ENCODE results near the gene TLCD1.

TLCD1 gene

GRCh38 chr17:28698253-28698941 lies 27.6 kb downstream of the TLCD1 start:
- no peak for TF ChIP-seq CTCF (IDR thresholded peaks at IDR 0.05; ENCODE audit: low read depth, low read length)
- in situ Hi-C loops (cut with HindIII; ENCODE audit: low sequenced_read_pairs), result no loop called here
- H3K4me3 ChIP-seq (ENCODE audit: low read depth, low read length), result no peak overlapping the region

GRCh38 chr17:28693869-28694268 lies 32.2 kb downstream of the TLCD1 start:
- TF ChIP-seq CTCF (IDR thresholded peaks at IDR 0.05; ENCODE audit: low read depth, low read length), result no peak
- in situ Hi-C loops (cut with HindIII; ENCODE audit: low sequenced_read_pairs), result no loop called here
- DNase-seq (ENCODE audit: low read depth, low spot score), result no peak
- no peak overlapping the region for H3K4me3 ChIP-seq (ENCODE audit: low read depth, low read length)

More at GRCh38 chr17:28698253-28698941, 27.6 kb downstream of the TLCD1 start:
- no peak for DNase-seq (ENCODE audit: low read depth, low spot score)

- in situ Hi-C loops (cut with HindIII; ENCODE audit: low sequenced_read_pairs), result no loop called here
- H3K4me3 ChIP-seq (ENCODE audit: low read depth, low read length), result no peak overlapping the region
- no peak for DNase-seq (ENCODE audit: low read depth, low spot score)
- no peak for TF ChIP-seq CTCF (IDR thresholded peaks at IDR 0.05; ENCODE audit: low read depth, low read length)
Observed at GRCh38 chr17:28689011-28689410, 37.0 kb downstream of the TLCD1 start.

GRCh38 chr17:28688481-28688880 lies 37.6 kb downstream of the TLCD1 start:
- in situ Hi-C loops (cut with HindIII; ENCODE audit: low sequenced_read_pairs), result no loop called here

GRCh38 chr17:28686296-28686695 lies 39.7 kb downstream of the TLCD1 start:
- no peak for TF ChIP-seq CTCF (IDR thresholded peaks at IDR 0.05; ENCODE audit: low read depth, low read length)
- DNase-seq (ENCODE audit: low read depth, low spot score), result no peak
- no peak overlapping the region for H3K4me3 ChIP-seq (ENCODE audit: low read depth, low read length)
- in situ Hi-C loops (cut with HindIII; ENCODE audit: low sequenced_read_pairs), result no loop called here

More at GRCh38 chr17:28688481-28688880, 37.6 kb downstream of the TLCD1 start:
- H3K4me3 ChIP-seq (ENCODE audit: low read depth, low read length), result no peak overlapping the region
- no peak for DNase-seq (ENCODE audit: low read depth, low spot score)
- TF ChIP-seq CTCF (IDR thresholded peaks at IDR 0.05; ENCODE audit: low read depth, low read length), result no peak

GRCh38 chr17:28685366-28685765 lies 40.7 kb downstream of the TLCD1 start:
- in situ Hi-C loops (cut with HindIII; ENCODE audit: low sequenced_read_pairs), result no loop called here
- no peak for TF ChIP-seq CTCF (IDR thresholded peaks at IDR 0.05; ENCODE audit: low read depth, low read length)
- H3K4me3 ChIP-seq (ENCODE audit: low read depth, low read length), result no peak overlapping the region
- no peak for DNase-seq (ENCODE audit: low read depth, low spot score)
